GM19324 (cell line): Measurements from ENCODE around the gene HERPUD2.
"Not testable (repeated sequence)": the region's sequence is repeated elsewhere in the genome, so short reads cannot be mapped to it uniquely, and the experiment has no call there.

Experiments
- ATAC-seq: cut with Tn5 transposase; IDR thresholded peaks from one replicate; pipeline ENCODE4 v1.9.1; 2021; ENCODE audit warnings: mild to moderate bottlenecking, moderate library complexity; ENCODE audit not compliant: unreplicated experiment, low FRiP score

Gene HERPUD2

GRCh38 chr7:35681231-35682029 is 13.5 kb downstream of the HERPUD2 start:
- ATAC-seq = no peak

GRCh38 chr7:35680403-35681013 is 14.4 kb downstream of the HERPUD2 start:
- ATAC-seq = no peak

- ATAC-seq = no peak
Observed at GRCh38 chr7:35677582-35678356, 17.2 kb downstream of the HERPUD2 start.

GRCh38 chr7:35676211-35676610 is 18.7 kb downstream of the HERPUD2 start:
- ATAC-seq = no peak

- ATAC-seq = no peak
Observed at GRCh38 chr7:35670856-35671569, 23.9 kb downstream of the HERPUD2 start.

GRCh38 chr7:35660411-35660810 is 34.5 kb downstream of the HERPUD2 start:
- not testable (repeated sequence) for ATAC-seq

GRCh38 chr7:35658606-35659201 is 36.2 kb downstream of the HERPUD2 start:
- ATAC-seq = no peak

GRCh38 chr7:35657125-35657524 is 37.8 kb downstream of the HERPUD2 start:
- ATAC-seq = no peak

- not testable (repeated sequence) for ATAC-seq
Observed at GRCh38 chr7:35654558-35654957, 40.4 kb downstream of the HERPUD2 start.

- no peak for ATAC-seq
Observed at GRCh38 chr7:35652124-35652523, 42.8 kb downstream of the HERPUD2 start.

GRCh38 chr7:35650751-35651150 is 44.2 kb downstream of the HERPUD2 start:
- no peak for ATAC-seq

- no peak for ATAC-seq
Observed at GRCh38 chr7:35649711-35650110, 45.2 kb downstream of the HERPUD2 start.

GRCh38 chr7:35648367-35648766 is 46.6 kb downstream of the HERPUD2 start:
- no peak for ATAC-seq

GRCh38 chr7:35647171-35647574 is 47.8 kb downstream of the HERPUD2 start:
- ATAC-seq = no peak

- ATAC-seq = no peak
Observed at GRCh38 chr7:35646289-35647023, 48.5 kb downstream of the HERPUD2 start.

- ATAC-seq = no peak
Observed at GRCh38 chr7:35645691-35646090, 49.2 kb downstream of the HERPUD2 start.

- ATAC-seq = no peak
Observed at GRCh38 chr7:35630024-35630972, 64.6 kb downstream of the HERPUD2 start.
